Bronchial epithelial cell (primary cell): ENCODE measurements around the gene GMPPB. TPM values are rescaled to one million over a fixed set of nuclear protein-coding genes. Genes with fewer than 3 reads are reported as not detected.

Experiments
- DNase-seq: peaks from one replicate; pipeline ENCODE4 v3.0.0-alpha.2; 2010; ENCODE audit warnings: low read depth
- FAIRE-seq: peaks from 2 replicates; lab custom pipeline; 2011; peaks lifted over from hg19 to GRCh38; lab: Jason Lieb, UNC
- H3K27me3 ChIP-seq: 2 replicates; pipeline ENCODE4 v1.5.1; 2011; ENCODE audit warnings: low read length; ENCODE audit not compliant: control insufficient read depth, insufficient read depth
- H3K36me3 ChIP-seq: 2 replicates; pipeline ENCODE4 v1.5.1; 2011; ENCODE audit warnings: low read length; ENCODE audit not compliant: control insufficient read depth, insufficient read depth
- H3K4me3 ChIP-seq: 2 replicates; pipeline ENCODE4 v1.5.1; 2011; ENCODE audit warnings: mild to moderate bottlenecking, low read depth, low read length, control low read depth
- CTCF ChIP-seq: IDR thresholded peaks from 2 replicates; pipeline ENCODE4 v1.5.1; 2011; ENCODE audit warnings: mild to moderate bottlenecking, moderate library complexity, low read length, control low read depth, inconsistent platforms; ENCODE audit not compliant: insufficient read depth, severe bottlenecking
- total RNA-seq: library from RNA; depleted of rRNA; stranded (reverse); fragments of >200 nt; gene quantifications from 2 replicates; pipeline ENCODE4 v1.2.1, GENCODE V29; 2014

GMPPB gene
- total RNA-seq, 1 donor from 2014 or later, result 57.7 TPM

GRCh38 chr3:49675912-49676311, 47.8 kb downstream of the GMPPB start:
- DNase-seq (no peak), FAIRE-seq (no peak)
- H3K36me3 ChIP-seq, result peaks cover 39% of the 10 kb centered on the region
- no peak overlapping the region for H3K4me3 ChIP-seq
- TF ChIP-seq CTCF, result no peak
- no peaks in the 10 kb centered on the region for H3K27me3 ChIP-seq

GRCh38 chr3:49674497-49674983, 49.2 kb downstream of the GMPPB start:
- no peak for TF ChIP-seq CTCF
- Histone ChIP-seq H3K36me3 (peaks cover 31% of the 10 kb centered on the region), H3K27me3 (no peaks in the 10 kb centered on the region), H3K4me3 (peak overlapping the region; percentile 85)
- DNase-seq, result no peak
- FAIRE-seq, result no peak

- DNase-seq (peak; percentile 92), FAIRE-seq (no peak)
- Histone ChIP-seq H3K4me3 (peak within 1 kb of the TSS; percentile 85), H3K27me3 (no peaks in the 10 kb centered on the region), H3K36me3 (peaks cover 24% of the 10 kb centered on the region)
- TF ChIP-seq CTCF, result no peak
Observed at GRCh38 chr3:49673715-49674496, 49.8 kb downstream of the GMPPB start, which contains the start of gene APEH. TSS of gene APEH (plus strand) at chr3:49674351. CDS start at chr3:49674402, 51 bp downstream.

GRCh38 chr3:49673121-49673714, 50.5 kb downstream of the GMPPB start:
- no peak for FAIRE-seq
- H3K36me3 ChIP-seq, result peaks cover 20% of the 10 kb centered on the region
- peak overlapping the region; percentile 85 for H3K4me3 ChIP-seq
- TF ChIP-seq CTCF, result no peak
- H3K27me3 ChIP-seq, result no peaks in the 10 kb centered on the region
- DNase-seq, result peak; percentile 27

- TF ChIP-seq CTCF, result peak; percentile 95
- Histone ChIP-seq H3K27me3 (no peaks in the 10 kb centered on the region), H3K4me3 (no peak overlapping the region), H3K36me3 (peaks cover 8% of the 10 kb centered on the region)
- FAIRE-seq, result no peak
- peak; percentile 68 for DNase-seq
Observed at GRCh38 chr3:49671291-49672288, 52.2 kb downstream of the GMPPB start.
